GM12872 (cell line): Measurements from ENCODE around the gene ADAP1.

ENCODE experiments used
- CTCF ChIP-seq: IDR thresholded peaks from 3 replicates; pipeline ENCODE4 v1.5.1; 2011; ENCODE audit warnings: low read depth, mild to moderate bottlenecking, low read length, moderate library complexity; ENCODE audit not compliant: insufficient read depth

The ADAP1 gene

DNA sequence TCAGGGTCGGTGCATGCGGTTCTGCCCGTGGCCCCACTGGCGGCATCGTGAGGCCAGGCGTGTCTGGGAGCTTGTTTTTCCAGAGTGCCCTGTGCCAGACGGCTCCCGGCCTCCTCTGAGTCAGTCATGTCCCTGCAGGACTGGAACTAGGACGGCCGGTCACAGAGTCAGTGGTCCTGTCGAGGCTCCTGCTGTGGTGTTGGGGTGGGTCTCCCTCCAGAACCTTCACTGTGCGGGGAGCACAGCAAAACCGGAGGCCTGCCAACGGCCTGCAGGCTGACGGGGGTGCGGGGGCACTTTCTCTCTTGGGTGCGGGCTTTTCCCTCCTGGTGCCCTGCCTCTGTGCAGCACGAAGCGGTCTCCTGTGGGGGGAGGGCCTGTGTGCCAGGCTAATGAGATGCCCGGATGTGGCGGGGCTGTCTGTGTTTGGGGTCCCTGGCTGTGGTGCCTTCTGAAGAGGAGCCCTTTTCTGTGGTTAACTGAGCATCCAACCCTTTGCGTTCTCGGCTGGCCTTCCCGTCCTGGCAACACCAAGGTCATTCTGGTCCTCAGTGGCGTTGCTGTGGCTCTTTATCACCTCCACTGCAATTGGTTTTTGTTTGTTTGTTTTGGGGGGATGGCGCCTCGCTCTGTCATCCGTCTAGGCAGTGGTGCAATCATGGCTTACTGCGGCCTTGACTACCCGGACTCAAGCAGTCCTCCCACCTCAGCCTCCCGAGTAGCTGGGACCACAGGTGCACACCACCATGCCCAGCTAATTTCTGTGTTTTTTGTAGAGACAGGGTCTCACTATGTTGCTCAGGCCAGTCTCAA is 70.1 kb downstream of the ADAP1 start:
- no peak for TF ChIP-seq CTCF

GRCh38 chr7:883055-884021 is 71.1 kb downstream of the ADAP1 start:
- no peak for TF ChIP-seq CTCF

- TF ChIP-seq CTCF = no peak
Measured at GRCh38 chr7:882336-883035, 72.0 kb downstream of the ADAP1 start.

DNA sequence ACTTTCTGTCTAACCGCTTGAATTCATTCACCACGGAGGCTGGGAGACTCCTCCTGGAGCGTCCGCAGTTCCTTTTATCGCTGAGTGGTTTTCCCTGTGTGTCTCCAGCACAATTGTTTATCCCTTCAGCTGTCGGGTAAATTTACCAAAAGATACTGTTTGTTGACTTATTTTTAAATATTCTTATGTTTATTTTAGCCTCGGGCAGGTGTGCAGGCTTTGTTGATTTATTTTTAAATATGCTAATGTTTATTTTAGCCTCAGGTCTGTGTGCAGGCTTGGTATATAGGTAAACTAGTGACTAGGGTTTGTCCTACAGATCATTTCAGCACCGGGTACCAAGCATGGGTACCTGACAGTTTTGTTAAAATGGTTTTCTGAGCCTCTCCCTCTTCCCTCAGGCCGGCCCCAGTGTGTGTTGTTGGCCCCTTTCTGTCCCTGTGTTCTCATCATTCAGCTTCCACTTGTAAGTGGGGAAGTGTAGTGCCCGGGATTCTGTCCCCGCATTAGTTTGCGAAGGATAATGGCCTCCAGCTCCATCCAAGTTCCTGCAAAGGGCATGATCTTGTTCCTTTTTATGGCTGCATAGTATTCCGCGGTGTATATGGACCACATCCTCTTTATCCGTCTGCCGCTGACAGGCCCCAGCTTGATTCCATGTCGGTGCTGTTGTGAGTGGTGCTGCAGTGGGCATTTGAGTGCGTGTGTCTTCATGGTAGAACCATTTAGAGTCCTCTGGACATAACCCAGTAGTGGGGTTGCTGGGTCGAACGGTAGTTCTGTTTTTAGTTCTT is 72.8 kb downstream of the ADAP1 start:
- no peak for TF ChIP-seq CTCF

DNA sequence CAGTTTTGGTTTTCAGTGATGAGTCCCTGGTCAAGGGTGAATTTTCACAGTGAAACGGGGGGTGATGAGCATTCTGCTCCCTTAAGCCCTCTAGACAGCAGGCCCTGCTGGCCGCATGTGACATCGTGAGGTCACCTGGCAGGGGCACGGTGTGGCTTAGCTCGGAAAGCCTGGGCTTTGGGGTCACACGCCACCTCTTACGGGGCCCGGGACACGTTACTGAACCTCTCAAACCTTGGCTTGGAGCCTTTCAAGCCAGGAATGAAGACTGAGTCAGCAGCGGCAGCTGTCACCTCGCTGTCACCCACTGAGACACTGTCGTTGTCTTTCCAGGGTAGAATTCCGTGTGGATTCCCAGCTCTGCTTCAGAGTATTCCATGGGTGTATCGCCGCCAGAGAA is 74.0 kb downstream of the ADAP1 start:
- no peak for TF ChIP-seq CTCF

DNA sequence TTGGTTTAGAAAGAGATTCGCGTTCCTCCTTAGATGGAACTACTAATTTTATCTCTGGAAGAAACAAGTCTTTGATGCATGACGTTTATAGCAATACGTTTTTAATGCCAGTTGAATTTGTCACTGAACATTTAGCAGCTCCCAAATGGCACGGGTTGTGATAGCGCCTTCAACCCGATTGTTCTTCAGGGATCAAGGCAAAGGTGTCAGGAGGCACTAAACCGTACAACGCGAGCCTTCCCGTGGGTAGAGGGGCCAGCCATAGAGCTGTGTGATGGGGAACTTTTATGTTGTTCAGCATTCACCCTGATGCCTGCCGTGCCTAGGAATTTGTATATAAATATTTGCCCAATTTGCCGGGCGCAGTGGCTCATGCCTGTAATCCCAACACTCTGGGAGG is 74.8 kb downstream of the ADAP1 start:
- TF ChIP-seq CTCF = no peak

DNA sequence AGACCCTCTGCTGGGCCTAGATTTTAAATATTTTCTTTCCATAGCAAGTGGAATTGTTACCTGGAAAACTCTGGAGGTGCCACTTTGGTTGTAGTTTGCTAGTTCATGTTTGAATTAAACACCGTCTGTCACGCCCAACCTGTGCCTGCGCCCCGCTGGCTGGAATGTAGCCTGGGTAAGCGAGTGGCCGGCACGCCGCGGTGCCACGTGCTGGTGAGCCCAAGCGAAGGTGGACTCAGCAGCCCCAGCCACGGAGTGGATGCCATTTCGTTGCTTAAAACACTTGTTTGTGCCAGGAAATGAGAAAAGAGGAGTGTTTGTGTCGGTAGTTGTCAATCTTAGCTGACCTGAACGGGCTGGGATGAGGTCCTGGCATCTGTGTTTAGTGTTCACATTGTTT is 75.4 kb downstream of the ADAP1 start:
- TF ChIP-seq CTCF = no peak
